Measurements from ENCODE around the gene CENPB.

DNA sequence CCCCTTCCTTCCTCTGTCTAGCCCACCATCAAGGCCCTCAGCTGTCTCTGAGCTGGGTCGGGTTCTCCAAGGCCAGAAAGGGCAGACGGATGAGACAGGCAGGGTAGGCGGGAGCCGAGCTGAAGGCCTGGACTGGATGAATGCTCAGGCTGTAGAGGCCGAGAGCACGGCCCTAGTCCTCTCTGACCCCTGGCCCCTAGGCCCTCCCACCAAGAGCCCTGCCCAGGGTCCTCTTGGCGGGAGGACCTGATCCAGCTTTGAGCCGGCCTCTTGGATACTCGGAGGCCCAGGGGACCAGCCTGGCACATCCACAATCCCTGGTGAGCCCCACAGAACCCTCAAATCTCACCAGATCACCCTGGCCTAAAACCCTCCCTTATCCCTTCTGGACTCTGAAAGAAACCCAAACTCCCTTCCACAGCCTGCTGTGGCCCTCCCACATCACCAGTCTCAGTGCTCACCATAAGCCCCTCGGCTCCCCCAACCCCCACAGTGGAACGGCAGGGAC is 27.2 kb downstream of the CENPB start:
- TF ChIP-seq HNF4A (conservative IDR thresholded peaks at IDR 0.05) (no peak), SP1 (IDR thresholded peaks at IDR 0.05) (no peak), TAF1 (conservative IDR thresholded peaks at IDR 0.05) (no peak), JUND (IDR thresholded peaks at IDR 0.05) (no peak), YY1 (IDR thresholded peaks at IDR 0.05) (no peak), EGR1 (IDR thresholded peaks at IDR 0.05; ENCODE audit: low read depth in 2 of 2) (no peak), RAD21 (IDR thresholded peaks at IDR 0.05) (no peak), FOXA1 (IDR thresholded peaks at IDR 0.05) (no peak)
- TF ChIP-seq, protein P1, sequence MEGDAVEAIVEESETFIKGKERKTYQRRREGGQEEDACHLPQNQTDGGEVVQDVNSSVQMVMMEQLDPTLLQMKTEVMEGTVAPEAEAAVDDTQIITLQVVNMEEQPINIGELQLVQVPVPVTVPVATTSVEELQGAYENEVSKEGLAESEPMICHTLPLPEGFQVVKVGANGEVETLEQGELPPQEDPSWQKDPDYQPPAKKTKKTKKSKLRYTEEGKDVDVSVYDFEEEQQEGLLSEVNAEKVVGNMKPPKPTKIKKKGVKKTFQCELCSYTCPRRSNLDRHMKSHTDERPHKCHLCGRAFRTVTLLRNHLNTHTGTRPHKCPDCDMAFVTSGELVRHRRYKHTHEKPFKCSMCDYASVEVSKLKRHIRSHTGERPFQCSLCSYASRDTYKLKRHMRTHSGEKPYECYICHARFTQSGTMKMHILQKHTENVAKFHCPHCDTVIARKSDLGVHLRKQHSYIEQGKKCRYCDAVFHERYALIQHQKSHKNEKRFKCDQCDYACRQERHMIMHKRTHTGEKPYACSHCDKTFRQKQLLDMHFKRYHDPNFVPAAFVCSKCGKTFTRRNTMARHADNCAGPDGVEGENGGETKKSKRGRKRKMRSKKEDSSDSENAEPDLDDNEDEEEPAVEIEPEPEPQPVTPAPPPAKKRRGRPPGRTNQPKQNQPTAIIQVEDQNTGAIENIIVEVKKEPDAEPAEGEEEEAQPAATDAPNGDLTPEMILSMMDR (IDR thresholded peaks at IDR 0.05; ENCODE audit: low read depth, low read length, missing input control) = no peak
- TF ChIP-seq, protein P2, sequence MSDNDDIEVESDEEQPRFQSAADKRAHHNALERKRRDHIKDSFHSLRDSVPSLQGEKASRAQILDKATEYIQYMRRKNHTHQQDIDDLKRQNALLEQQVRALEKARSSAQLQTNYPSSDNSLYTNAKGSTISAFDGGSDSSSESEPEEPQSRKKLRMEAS (IDR thresholded peaks at IDR 0.05) = no peak
- TF ChIP-seq, protein P3, sequence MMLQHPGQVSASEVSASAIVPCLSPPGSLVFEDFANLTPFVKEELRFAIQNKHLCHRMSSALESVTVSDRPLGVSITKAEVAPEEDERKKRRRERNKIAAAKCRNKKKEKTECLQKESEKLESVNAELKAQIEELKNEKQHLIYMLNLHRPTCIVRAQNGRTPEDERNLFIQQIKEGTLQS (IDR thresholded peaks at IDR 0.05) = no peak
- TF ChIP-seq, protein P4, sequence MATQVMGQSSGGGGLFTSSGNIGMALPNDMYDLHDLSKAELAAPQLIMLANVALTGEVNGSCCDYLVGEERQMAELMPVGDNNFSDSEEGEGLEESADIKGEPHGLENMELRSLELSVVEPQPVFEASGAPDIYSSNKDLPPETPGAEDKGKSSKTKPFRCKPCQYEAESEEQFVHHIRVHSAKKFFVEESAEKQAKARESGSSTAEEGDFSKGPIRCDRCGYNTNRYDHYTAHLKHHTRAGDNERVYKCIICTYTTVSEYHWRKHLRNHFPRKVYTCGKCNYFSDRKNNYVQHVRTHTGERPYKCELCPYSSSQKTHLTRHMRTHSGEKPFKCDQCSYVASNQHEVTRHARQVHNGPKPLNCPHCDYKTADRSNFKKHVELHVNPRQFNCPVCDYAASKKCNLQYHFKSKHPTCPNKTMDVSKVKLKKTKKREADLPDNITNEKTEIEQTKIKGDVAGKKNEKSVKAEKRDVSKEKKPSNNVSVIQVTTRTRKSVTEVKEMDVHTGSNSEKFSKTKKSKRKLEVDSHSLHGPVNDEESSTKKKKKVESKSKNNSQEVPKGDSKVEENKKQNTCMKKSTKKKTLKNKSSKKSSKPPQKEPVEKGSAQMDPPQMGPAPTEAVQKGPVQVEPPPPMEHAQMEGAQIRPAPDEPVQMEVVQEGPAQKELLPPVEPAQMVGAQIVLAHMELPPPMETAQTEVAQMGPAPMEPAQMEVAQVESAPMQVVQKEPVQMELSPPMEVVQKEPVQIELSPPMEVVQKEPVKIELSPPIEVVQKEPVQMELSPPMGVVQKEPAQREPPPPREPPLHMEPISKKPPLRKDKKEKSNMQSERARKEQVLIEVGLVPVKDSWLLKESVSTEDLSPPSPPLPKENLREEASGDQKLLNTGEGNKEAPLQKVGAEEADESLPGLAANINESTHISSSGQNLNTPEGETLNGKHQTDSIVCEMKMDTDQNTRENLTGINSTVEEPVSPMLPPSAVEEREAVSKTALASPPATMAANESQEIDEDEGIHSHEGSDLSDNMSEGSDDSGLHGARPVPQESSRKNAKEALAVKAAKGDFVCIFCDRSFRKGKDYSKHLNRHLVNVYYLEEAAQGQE (IDR thresholded peaks at IDR 0.05) = no peak
- TF ChIP-seq, protein P5, sequence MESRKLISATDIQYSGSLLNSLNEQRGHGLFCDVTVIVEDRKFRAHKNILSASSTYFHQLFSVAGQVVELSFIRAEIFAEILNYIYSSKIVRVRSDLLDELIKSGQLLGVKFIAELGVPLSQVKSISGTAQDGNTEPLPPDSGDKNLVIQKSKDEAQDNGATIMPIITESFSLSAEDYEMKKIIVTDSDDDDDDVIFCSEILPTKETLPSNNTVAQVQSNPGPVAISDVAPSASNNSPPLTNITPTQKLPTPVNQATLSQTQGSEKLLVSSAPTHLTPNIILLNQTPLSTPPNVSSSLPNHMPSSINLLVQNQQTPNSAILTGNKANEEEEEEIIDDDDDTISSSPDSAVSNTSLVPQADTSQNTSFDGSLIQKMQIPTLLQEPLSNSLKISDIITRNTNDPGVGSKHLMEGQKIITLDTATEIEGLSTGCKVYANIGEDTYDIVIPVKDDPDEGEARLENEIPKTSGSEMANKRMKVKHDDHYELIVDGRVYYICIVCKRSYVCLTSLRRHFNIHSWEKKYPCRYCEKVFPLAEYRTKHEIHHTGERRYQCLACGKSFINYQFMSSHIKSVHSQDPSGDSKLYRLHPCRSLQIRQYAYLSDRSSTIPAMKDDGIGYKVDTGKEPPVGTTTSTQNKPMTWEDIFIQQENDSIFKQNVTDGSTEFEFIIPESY (IDR thresholded peaks at IDR 0.05) = no peak

Measured in liver (tissue), 3 donors.